NB4 (cell line): ENCODE measurements around the gene LRBA.

Source experiments
- CTCF ChIP-seq: IDR thresholded peaks from one replicate; pipeline ENCODE4 v1.5.1; 2012; ENCODE audit warnings: low read depth, low read length
- MYC ChIP-seq: IDR thresholded peaks from 2 replicates; pipeline ENCODE4 v1.6.1; 2011; ENCODE audit warnings: low read depth, low read length

- no peak for TF ChIP-seq CTCF
- no peak for TF ChIP-seq MYC
Observed at GRCh38 chr4:150375025-150375424, 640.1 kb downstream of the LRBA start.
